Heart left ventricle (tissue), 16 donors: ENCODE results near the gene STK32C. TPM values are rescaled to one million over a fixed set of nuclear protein-coding genes. Genes with fewer than 3 reads are reported as not detected.
A peak's percentile ranks its signal among the peaks of the same experiment; 100 is the strongest.

Experiments used
- ATAC-seq, 4 donors: fragments of 200-7000 bp; cut with Tn5 transposase; one replicate each; pipeline ENCODE4 v1.9.1; 2020 to 2022; ENCODE audit warnings: moderate library complexity in 4 of 4, mild to moderate bottlenecking in 3 of 4, moderate number of reproducible peaks in 1 of 4
- DNase-seq, 5 donors: peaks; one replicate each; pipeline ENCODE4 v3.0.0-alpha.2; 2020
- H3K27ac ChIP-seq, 12 donors: fragments of 200-600 bp; sonication (generic) in 4 of 12; one replicate each; pipeline versions ENCODE4 v1.5.0 to v1.8.0; 2016 to 2022; ENCODE audit warnings: mild to moderate bottlenecking in 2 of 12
- H3K27me3 ChIP-seq, 9 donors: fragments of 200-600 bp; sonication (generic) in 2 of 9; one replicate each; pipeline versions ENCODE4 v1.5.1 to v1.8.0; 2016 to 2022; ENCODE audit warnings: mild to moderate bottlenecking in 3 of 9
- H3K36me3 ChIP-seq, 9 donors: fragments of 200-600 bp; sonication (generic) in 2 of 9; one replicate each; pipeline versions ENCODE4 v1.5.0 to v1.8.0; 2018 to 2022; ENCODE audit warnings: mild to moderate bottlenecking in 2 of 9
- H3K4me1 ChIP-seq, 12 donors: fragments of 200-600 bp; sonication (generic) in 4 of 12; one replicate each; pipeline versions ENCODE4 v1.5.0 to v1.8.0; 2016 to 2022; ENCODE audit warnings: mild to moderate bottlenecking in 3 of 12
- H3K4me3 ChIP-seq, 12 donors: fragments of 200-600 bp; sonication (generic) in 4 of 12; one replicate each; pipeline versions ENCODE4 v1.5.0 to v1.8.0; 2017 to 2022; ENCODE audit warnings: mild to moderate bottlenecking in 9 of 12, moderate library complexity in 4 of 12
- H3K9me3 ChIP-seq, 12 donors: fragments of 200-600 bp; sonication (generic) in 4 of 12; one replicate each; pipeline versions ENCODE4 v1.5.0 to v1.8.0; 2016 to 2022; ENCODE audit warnings: mild to moderate bottlenecking in 1 of 12
- CTCF ChIP-seq, 12 donors: fragments of 200-600 bp; sonication (generic) in 4 of 12; IDR thresholded peaks; one replicate each; pipeline versions ENCODE4 v1.5.0 to v1.8.0; 2018 to 2022; ENCODE audit warnings: antibody characterized with exemption in 12 of 12, mild to moderate bottlenecking in 5 of 12
- POLR2A ChIP-seq, 2 donors: fragments of 450-650 bp; IDR thresholded peaks; one replicate each; pipeline ENCODE4 v1.6.1; 2017; ENCODE audit warnings: antibody characterized with exemption in 2 of 2, mild to moderate bottlenecking in 2 of 2, moderate library complexity in 2 of 2
- WGBS, 4 donors: extraction: QIAGEN DNeasy Blood & Tissue Kit in 2 of 4; methylation state at CpG; one replicate each; pipeline versions ENCODE4 v1.1.5 to v1.1.7; 2013 to 2018; 5-methylcytosine and 5-hydroxymethylcytosine counted together
- intact Hi-C, 10 donors: fragments of 100-400 bp; cut with DNase I; formaldehyde crosslinking; loops; one replicate each; pipeline versions ENCODE4 v1.11.1 to v1.14.2; 2022
- polyA plus RNA-seq, 2 donors: library from polyadenylated mRNA; stranded (reverse); fragments of 200-250 nt; gene quantifications; one replicate each; pipeline ENCODE4 v1.2.3, GENCODE V29; 2013
- total RNA-seq, 9 donors: library from RNA; depleted of rRNA in 2 of 9; stranded (reverse); fragments of >200 nt in 2 of 9; fragmentation: NEBNext Ultra II Directional in 3 of 9; extraction: Animal tissue kit (Norgen Biotek cat#: 25700) in 3 of 9; gene quantifications; one replicate each; pipeline versions ENCODE4 v1.1.0 to v1.2.4, GENCODE V29; 2016 to 2023
- donor health status: ischemic (EF 13 %, LVEDD 7.1; RV severe dilation, severe dysfunction).
- donor health status: healthy with polysubstance abuse.
- donor health status: DM: no; HTN: yes; CAD: no.
- donor health status: DM: no; HTN: no; CAD: no.
- donor health status: ischemic (EF 25% LVEDD 6.9; RV normal size, moderate dysfunction).
- donor health status: ischemic (EF 25% LVEDD 5.7; RV mildly dilated, moderate dysfunction).
- donor health status: healthy.
- donor health status: DM: yes; HTN: yes; CAD: no.
- donor health status: ischemic (EF 35%, LVEDD 5.7; RV mildly dilated, moderate dysfunction).
- donor health status: nonischemic (EF 11% LVEDD 7.7; RV severe dilation, severe dysfunction).
- donor health status: DM: yes; HTN: yes; CAD: no.
- donor health status: PGD.
- donor health status: ischemic (EF 29% LVEDD 5.4; RV normal size, mild dysfunction).
- donor health status: nonischemic (EF 23%, LVEDD 6.1; RV moderate dilation, normal function).

Gene STK32C
- total and polyA plus RNA-seq, 11 donors: 3.8 to 9.8 (median 6.2) TPM

- no peak for ATAC-seq
- WGBS, 4 donors: 88 to 96% (median 94%) methylated on average over 5 of the region's 5 CpGs
- peaks cover 0 to 15% (median 0%) of the 10 kb centered on the region in 9 donors for H3K36me3 ChIP-seq
- peaks cover 0 to 18% (median 14%) of the 10 kb centered on the region in 12 donors for H3K4me1 ChIP-seq
- TF ChIP-seq CTCF (IDR thresholded peaks at IDR 0.05) (no peak), POLR2A (IDR thresholded peaks at IDR 0.05) (no peak)
- H3K27me3 ChIP-seq: peaks cover 0 to 17% (median 0%) of the 10 kb centered on the region in 9 donors
- no peak overlapping the region for H3K4me3 ChIP-seq
- H3K27ac ChIP-seq: no peak overlapping the region
- peak in 2 of 5 donors; percentile 15 to 20 for DNase-seq
- no peaks in the 10 kb centered on the region for H3K9me3 ChIP-seq
- intact Hi-C loops: no loop called here
Measured at GRCh38 chr10:132173185-132173584, 134.6 kb downstream of the STK32C start.

- Histone ChIP-seq H3K9me3 (no peaks in the 10 kb centered on the region), H3K4me3 (no peak overlapping the region), H3K36me3 (peaks cover 0 to 15% (median 0%) of the 10 kb centered on the region in 9 donors), H3K4me1 (peaks cover 0 to 18% (median 14%) of the 10 kb centered on the region in 12 donors), H3K27ac (no peak overlapping the region), H3K27me3 (peaks cover 0 to 17% (median 0%) of the 10 kb centered on the region in 9 donors)
- TF ChIP-seq POLR2A (IDR thresholded peaks at IDR 0.05) (no peak), CTCF (IDR thresholded peaks at IDR 0.05) (no peak)
- no peak for ATAC-seq
- DNase-seq: peak in 2 of 5 donors; percentile 17 to 26
- intact Hi-C loops: no loop called here
- WGBS, 4 donors: 74 to 80% (median 77%) methylated on average over 26 of the region's 26 CpGs
Measured at GRCh38 chr10:132172091-132173066, 135.4 kb downstream of the STK32C start.

GRCh38 chr10:132170561-132171361 lies 137.0 kb downstream of the STK32C start:
- Histone ChIP-seq H3K4me1 (peaks cover 0 to 8% (median 4%) of the 10 kb centered on the region in 12 donors), H3K27me3 (peaks cover 0 to 5% (median 0%) of the 10 kb centered on the region in 9 donors), H3K27ac (no peak overlapping the region), H3K36me3 (peaks cover 0 to 15% (median 0%) of the 10 kb centered on the region in 9 donors), H3K4me3 (no peak overlapping the region), H3K9me3 (no peaks in the 10 kb centered on the region)
- 79 to 85% (median 84%) methylated on average over 16 to 36 of the region's 36 CpGs for WGBS, 4 donors
- TF ChIP-seq CTCF (IDR thresholded peaks at IDR 0.05) (no peak), POLR2A (IDR thresholded peaks at IDR 0.05) (no peak)
- intact Hi-C loops: no loop called here
- ATAC-seq (no peak), DNase-seq (peak in 2 of 5 donors; percentile 13 to 56)
